ENCODE results near the gene TUBA4A. TPM values are rescaled to one million over a fixed set of nuclear protein-coding genes. Genes with fewer than 3 reads are reported as not detected.

The TUBA4A gene
- total and polyA plus RNA-seq, 9 of the 15 experiments (the other 6 are each of a cell fraction or from before 2014, with no cell fraction given): 25.1 to 174 (median 42.4) TPM

DNA sequence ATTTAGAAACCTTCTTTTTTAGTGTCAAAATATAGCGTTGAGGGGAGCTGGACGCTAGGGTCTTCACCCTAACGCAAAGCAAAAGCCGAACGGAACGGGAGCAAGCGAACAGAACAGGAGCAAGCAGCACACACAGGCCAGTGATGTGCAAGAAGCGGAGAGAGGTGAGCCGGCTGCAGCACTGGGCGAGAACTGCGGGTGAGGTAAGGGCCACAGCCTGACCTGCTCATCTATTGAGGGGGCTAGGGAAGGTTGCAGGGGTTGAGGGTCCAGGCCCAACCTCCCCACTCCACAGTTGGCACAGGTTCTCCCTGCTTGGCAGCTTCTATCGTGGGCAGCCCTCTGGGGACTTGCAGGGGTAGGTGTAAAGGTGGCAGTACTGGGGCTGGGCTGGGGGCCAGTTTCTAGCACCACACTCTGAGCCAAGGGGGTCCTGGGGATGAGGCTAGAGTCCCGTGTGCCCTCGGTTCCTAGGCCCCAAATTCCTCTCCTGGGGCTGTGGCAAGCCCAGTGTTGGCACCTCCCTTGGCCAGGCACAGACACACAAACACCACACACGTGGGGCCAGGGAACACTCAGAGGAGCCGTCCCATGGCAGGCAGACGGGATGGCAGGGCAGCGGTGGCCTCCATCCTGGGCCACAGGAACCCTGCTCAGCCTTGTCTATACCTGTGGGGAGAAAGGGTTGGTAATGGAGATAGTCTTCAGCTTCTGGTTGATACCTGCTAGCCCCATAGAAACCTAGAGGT, 33.8 kb downstream of the TUBA4A start:
- Histone ChIP-seq H3K27me3 (ENCODE audit: control insufficient read depth in 2 of 2, insufficient read depth in 2 of 2, low read length in 2 of 2) (no peaks in the 10 kb centered on the region), H3K4me1 (replicated peaks in 1 of 2; ENCODE audit: control insufficient read depth in 2 of 2, insufficient read depth in 2 of 2, low read length in 2 of 2) (peaks cover 13 to 53% of the 10 kb centered on the region in 2 experiments; a peak in 4 of 5 replicates), H3K9me1 (ENCODE audit: control insufficient read depth, insufficient read depth, low read length) (no peaks in the 10 kb centered on the region), H3K4me2 (ENCODE audit: insufficient read depth, low read length) (no peak overlapping the region), H3K9me3 (replicated peaks; ENCODE audit: control insufficient read depth, insufficient read depth, low read depth, low read length) (no peaks in the 10 kb centered on the region), H3K9ac (ENCODE audit: insufficient read depth in 1 of 2, low read depth in 2 of 2, low read length in 2 of 2) (peak overlapping the region in 1 of 2 experiments; percentile 89; a peak in 1 of 4 replicates), H3K4me3 (no peak overlapping the region), H2AFZ (ENCODE audit: low read depth, low read length) (no peak overlapping the region), H3K79me2 (ENCODE audit: control insufficient read depth, insufficient read depth, low read length) (peaks cover 27% of the 10 kb centered on the region), H4K20me1 (replicated peaks; ENCODE audit: control insufficient read depth, insufficient read depth, low read length) (0 out of 2 replicates have a peak, but pooled peaks cover 2% of the 10 kb centered on the region), H3K36me3 (ENCODE audit: control insufficient read depth, insufficient read depth, low read length) (peaks cover 73% of the 10 kb centered on the region), H3K27ac (ENCODE audit: extremely low read depth, low read depth, low read length) (no peak overlapping the region)
- 90% methylated on average over 13 of the region's 18 CpGs for WGBS (ENCODE audit: insufficient coverage, low coverage, missing lambda C conversion rate)
- in situ Hi-C loops (cut with MboI): no loop called here
- no TSS peak for BruUV-seq (replicated peaks)
- ATAC-seq (no peak), FAIRE-seq (no peak), DNase-seq (ENCODE audit: extremely low read depth in 1 of 4, low spot score in 3 of 4) (no peak)
- CTCF ChIA-PET (ENCODE audit: low intra/inter-chr PET ratio): no interaction called here
- intact Hi-C loops (cut with micrococcal nuclease): loop anchor here (2.0 kb wide), 1 partner anchor 59 kb away; the partner anchor contains the start of gene NHEJ1
- TF ChIP-seq ZNF174 (CRISPR knock-in tag; IDR thresholded peaks at IDR 0.05) (no peak), POLR2G (IDR thresholded peaks at IDR 0.05; ENCODE audit: low read depth, low read length) (0 out of 2 replicates have a peak, but pooled peaks have one; percentile 23)
- POLR2A ChIA-PET: interaction anchor here (0.6 to 2.1 kb wide), 5 partner anchors 9 to 75 kb away, joined by 3 to 12 read pairs (median 4); partner anchors contain the start of genes ANKZF1, ATG9A, TUBA4A and ZFAND2B
